ENCODE data around the gene HIVEP3.

DNA sequence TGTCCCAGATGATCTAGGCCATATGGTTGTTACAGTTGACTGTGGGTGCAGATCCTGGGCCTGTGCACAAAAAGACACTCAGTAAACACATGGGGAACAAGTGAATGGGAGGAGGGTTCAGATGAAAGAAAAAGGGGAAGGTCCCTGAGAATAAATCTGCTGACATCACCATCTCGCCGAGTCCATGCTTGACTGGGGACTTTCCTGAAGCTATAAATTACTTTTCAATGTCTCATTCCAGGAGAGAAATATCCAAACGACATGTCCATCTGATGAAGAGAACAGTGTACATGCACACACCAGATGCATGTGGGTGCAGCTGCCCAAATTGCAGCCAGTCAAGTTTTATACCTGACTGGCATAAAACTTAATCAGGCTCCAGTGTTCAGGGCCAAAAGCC lies 109.0 kb downstream of the HIVEP3 start:
- TF ChIP-seq, protein P1, sequence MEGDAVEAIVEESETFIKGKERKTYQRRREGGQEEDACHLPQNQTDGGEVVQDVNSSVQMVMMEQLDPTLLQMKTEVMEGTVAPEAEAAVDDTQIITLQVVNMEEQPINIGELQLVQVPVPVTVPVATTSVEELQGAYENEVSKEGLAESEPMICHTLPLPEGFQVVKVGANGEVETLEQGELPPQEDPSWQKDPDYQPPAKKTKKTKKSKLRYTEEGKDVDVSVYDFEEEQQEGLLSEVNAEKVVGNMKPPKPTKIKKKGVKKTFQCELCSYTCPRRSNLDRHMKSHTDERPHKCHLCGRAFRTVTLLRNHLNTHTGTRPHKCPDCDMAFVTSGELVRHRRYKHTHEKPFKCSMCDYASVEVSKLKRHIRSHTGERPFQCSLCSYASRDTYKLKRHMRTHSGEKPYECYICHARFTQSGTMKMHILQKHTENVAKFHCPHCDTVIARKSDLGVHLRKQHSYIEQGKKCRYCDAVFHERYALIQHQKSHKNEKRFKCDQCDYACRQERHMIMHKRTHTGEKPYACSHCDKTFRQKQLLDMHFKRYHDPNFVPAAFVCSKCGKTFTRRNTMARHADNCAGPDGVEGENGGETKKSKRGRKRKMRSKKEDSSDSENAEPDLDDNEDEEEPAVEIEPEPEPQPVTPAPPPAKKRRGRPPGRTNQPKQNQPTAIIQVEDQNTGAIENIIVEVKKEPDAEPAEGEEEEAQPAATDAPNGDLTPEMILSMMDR (IDR thresholded peaks at IDR 0.05), result no peak
- TF ChIP-seq POLR2A (IDR thresholded peaks at IDR 0.05), result no peak

Measured in body of pancreas (tissue), 4 donors.